Motor neuron (in vitro differentiated cells): ENCODE results near the gene SHF. TPM values are rescaled to one million over a fixed set of nuclear protein-coding genes. Genes with fewer than 3 reads are reported as not detected.

ENCODE experiments used
- ATAC-seq, 8 experiments: fragments of 200-7000 bp; cut with Tn5 transposase; replicated peaks in 6 of 8; 2 replicates each; pipeline ENCODE4 v1.8.0; 2021; ENCODE audit warnings: mild to moderate bottlenecking in 8 of 8, moderate library complexity in 8 of 8
- H3K27ac ChIP-seq, 2 donors: fragments of 250-450 bp; sonication (Bioruptor Pico); 2 replicates each; pipeline ENCODE4 v1.9.0; 2021; ENCODE audit warnings: antibody characterized with exemption in 2 of 2, mild to moderate bottlenecking in 2 of 2, moderate library complexity in 1 of 2
- H3K4me1 ChIP-seq, 2 donors: fragments of 250-450 bp; sonication (Bioruptor Pico); replicated peaks in 1 of 2; 2 replicates each; pipeline ENCODE4 v1.6.1; 2021; ENCODE audit warnings: antibody characterized with exemption in 2 of 2, mild to moderate bottlenecking in 2 of 2, moderate library complexity in 1 of 2
- H3K4me3 ChIP-seq, 5 donors: fragments of 250-450 bp; sonication (Bioruptor Pico); 2 replicates each; pipeline ENCODE4 v1.9.0; 2021; ENCODE audit warnings: antibody characterized with exemption in 5 of 5, mild to moderate bottlenecking in 5 of 5, moderate library complexity in 4 of 5
- WGBS, 10 experiments: fragments of 450-650 bp; shearing (Covaris generic); methylation state at CpG; one replicate each; pipeline ENCODE4 v1.0.0; 2022; 5-methylcytosine and 5-hydroxymethylcytosine counted together
- in situ Hi-C, 9 experiments: fragments of 400-800 bp; cut with MboI; loops; one replicate each; pipeline ENCODE4 v1.15.0; 2021; ENCODE audit warnings: low sequenced_read_pairs in 9 of 9, low pct_unique_long_range_greater_than_20kb in 2 of 9; ENCODE audit not compliant: unreplicated experiment in 9 of 9
- total RNA-seq, 8 experiments: library from RNA; unstranded; fragments of 300-600 nt; gene quantifications; 2 replicates each; pipeline versions ENCODE4 v1.2.3 to v1.2.4, GENCODE V29; 2022

The SHF gene
- total RNA-seq, 8 experiments from 2014 or later: 1.0 to 38.7 (median 25.3) TPM

DNA sequence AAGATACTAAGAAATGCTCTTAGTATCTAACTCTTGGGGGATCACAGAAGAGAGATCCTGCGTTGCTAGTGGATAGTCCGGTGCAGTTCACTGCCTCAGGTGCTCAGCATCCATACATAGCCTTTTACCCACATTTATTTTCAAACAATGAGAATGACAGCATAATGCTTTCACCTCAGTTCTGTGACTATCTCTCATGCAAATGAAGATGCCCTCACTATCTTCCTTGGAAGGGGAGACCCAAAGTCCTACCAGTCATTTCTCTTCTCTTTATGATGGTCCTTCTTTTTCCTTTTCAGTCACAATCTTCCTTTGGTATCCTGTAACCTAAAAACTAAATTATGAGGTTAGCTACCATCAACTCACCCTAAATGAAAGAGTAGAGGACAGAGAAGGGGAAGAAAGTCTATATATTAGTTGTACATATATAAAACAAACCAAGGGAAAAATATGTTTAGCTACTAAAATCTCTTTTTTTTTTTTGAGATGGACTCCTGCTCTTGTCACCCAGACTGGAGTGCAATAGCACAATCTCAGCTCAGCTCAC, 33.4 kb upstream of the SHF start:
- H3K27ac ChIP-seq: no peak overlapping the region
- no peak for ATAC-seq
- no peaks in the 10 kb centered on the region for H3K4me1 ChIP-seq
- WGBS, 10 experiments: 47 to 100% (median 58%) methylated on average over 2 of the region's 2 CpGs; no CpG with 5 or more reads in 5 of the 10 experiments
- in situ Hi-C loops: loop anchor here in 2 of 9 experiments (25.0 kb wide), 1 partner anchor 166 kb away; the partner anchor contains the start of gene GATM (in 2 of the 2)
- no peak overlapping the region for H3K4me3 ChIP-seq

DNA sequence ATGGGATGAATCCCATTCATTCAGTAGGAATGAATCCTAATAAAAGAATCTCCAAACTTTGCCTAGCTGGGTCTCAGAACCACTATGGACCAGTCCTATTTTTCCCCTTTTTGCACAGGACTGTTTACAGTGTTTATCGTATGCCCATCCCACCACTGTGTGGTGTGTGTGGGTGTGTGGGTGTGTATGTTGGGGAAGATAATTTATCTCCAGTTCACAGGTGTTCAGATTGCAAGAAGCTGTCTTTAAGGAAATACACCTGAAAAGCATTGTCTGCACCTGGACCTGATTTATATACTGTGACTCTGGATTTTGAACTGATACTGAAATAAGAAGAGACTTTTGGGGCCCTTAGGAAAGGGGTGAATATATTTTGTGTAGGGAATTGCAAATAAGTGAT, 24.7 kb upstream of the SHF start:
- no peaks in the 10 kb centered on the region for H3K4me1 ChIP-seq
- no peak for ATAC-seq
- WGBS, 10 experiments: 33 to 100% (median 83%) methylated on average over 1 of the region's 1 CpG; no CpG with 5 or more reads in 6 of the 10 experiments
- no peak overlapping the region for H3K27ac ChIP-seq
- H3K4me3 ChIP-seq: no peak overlapping the region
- in situ Hi-C loops: loop anchor here in 2 of 9 experiments (25.0 kb wide), 1 partner anchor 175 kb away; the partner anchor contains the start of gene GATM (in 2 of the 2)

- WGBS, 10 experiments: 0 to 17% (median 0%) methylated on average over 1 to 2 of the region's 2 CpGs; no CpG with 5 or more reads in 6 of the 10 experiments
- no peaks in the 10 kb centered on the region for H3K4me1 ChIP-seq
- H3K4me3 ChIP-seq: no peak overlapping the region
- peak in 3 of 8 experiments; percentile 6 to 10 (median 8) for ATAC-seq
- H3K27ac ChIP-seq: no peak overlapping the region
- in situ Hi-C loops: loop anchor here in 2 of 9 experiments (25.0 kb wide), 1 partner anchor 182 kb away; the partner anchor contains the start of gene GATM (in 2 of the 2)
These were observed 17.4 kb upstream of the SHF start for GRCh38 chr15:45205192-45205591.

- Histone ChIP-seq H3K27ac (no peak overlapping the region), H3K4me1 (no peaks in the 10 kb centered on the region), H3K4me3 (no peak overlapping the region)
- in situ Hi-C loops: loop anchor here in 2 of 9 experiments (25.0 kb wide), 1 partner anchor 184 kb away; the partner anchor contains the start of gene GATM (in 2 of the 2)
- no peak for ATAC-seq
- 28 to 100% (median 83%) methylated on average over 1 to 4 of the region's 4 CpGs for WGBS, 10 experiments
These were observed 15.4 kb upstream of the SHF start for GRCh38 chr15:45203182-45203581.

DNA sequence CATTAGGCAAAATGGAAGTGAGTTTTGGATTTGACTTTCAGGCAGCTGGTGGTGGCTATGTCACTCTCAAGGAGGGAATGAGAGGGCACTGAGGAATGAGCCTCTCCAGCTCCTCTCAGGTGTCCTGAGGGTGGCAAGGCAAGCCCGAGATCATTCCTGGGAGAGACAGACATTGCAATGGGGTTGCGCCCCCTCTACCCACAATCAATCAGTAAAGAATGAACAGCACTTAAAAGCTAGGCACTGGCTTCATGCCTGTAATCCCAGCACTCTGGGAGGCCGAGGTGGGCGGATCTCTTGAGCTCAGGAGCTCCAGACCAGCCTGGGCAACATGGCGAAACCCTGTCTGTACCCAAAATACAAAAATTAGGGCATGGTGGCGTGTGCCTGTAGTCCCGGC, 14.1 kb upstream of the SHF start:
- in situ Hi-C loops: loop anchor here in 2 of 9 experiments (25.0 kb wide), 1 partner anchor 185 kb away; the partner anchor contains the start of gene GATM (in 2 of the 2)
- no peak for ATAC-seq
- H3K4me3 ChIP-seq: no peak overlapping the region

DNA sequence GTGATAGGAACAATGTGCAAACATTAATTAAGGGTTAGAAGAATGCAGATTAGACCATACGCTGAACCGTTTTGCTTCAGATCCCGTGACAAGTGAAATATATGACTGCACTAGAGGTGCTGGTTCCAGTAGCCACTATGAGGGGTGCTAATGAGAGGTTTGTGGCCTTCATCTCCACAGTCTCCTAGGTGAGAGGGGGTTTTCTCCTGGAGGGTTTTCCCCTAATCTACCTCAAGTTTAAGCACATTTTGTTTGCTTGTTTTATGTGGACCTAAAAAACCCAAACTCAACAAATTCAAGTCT, 13.7 kb upstream of the SHF start:
- ATAC-seq: no peak
- in situ Hi-C loops: loop anchor here in 2 of 9 experiments (25.0 kb wide), 1 partner anchor 186 kb away; the partner anchor contains the start of gene GATM (in 2 of the 2)
- H3K4me3 ChIP-seq: peak overlapping the region in 2 of 5 donors; percentile 52 to 73
- WGBS, 10 experiments: 20 to 94% (median 87%) methylated on average over 1 to 3 of the region's 3 CpGs; no CpG with 5 or more reads in 4 of the 10 experiments
- H3K27ac ChIP-seq: peak overlapping the region in 1 of 2 donors; percentile 94
- no peaks in the 10 kb centered on the region for H3K4me1 ChIP-seq

More for the DNA sequence above, 14.1 kb upstream of the SHF start:
- Histone ChIP-seq H3K4me1 (no peaks in the 10 kb centered on the region), H3K27ac (no peak overlapping the region)
- WGBS, 10 experiments: 65 to 100% (median 93%) methylated on average over 1 to 6 of the region's 7 CpGs; no CpG with 5 or more reads in 1 of the 10 experiments

- Histone ChIP-seq H3K27ac (peak overlapping the region; percentile 94), H3K4me3 (peak overlapping the region; percentile 45 to 73 (median 52)), H3K4me1 (no peaks in the 10 kb centered on the region)
- ATAC-seq: peak; percentile 26 to 36 (median 29)
- 1 to 33% (median 10%) methylated on average over 1 to 27 of the region's 34 CpGs; no CpG with 5 or more reads in 1 of the 10 experiments for WGBS, 10 experiments
- in situ Hi-C loops: loop anchor here in 2 of 9 experiments (25.0 kb wide), 1 partner anchor 186 kb away; the partner anchor contains the start of gene GATM (in 2 of the 2)
These were observed 13.2 kb upstream of the SHF start for GRCh38 chr15:45200799-45201556.

GRCh38 chr15:45200001-45200798, 12.4 kb upstream of the SHF start:
- Histone ChIP-seq H3K4me1 (no peaks in the 10 kb centered on the region), H3K27ac (peak overlapping the region; percentile 94), H3K4me3 (peak overlapping the region; percentile 45 to 73 (median 52))
- peak; percentile 57 to 72 (median 64) for ATAC-seq
- in situ Hi-C loops: loop anchor here in 2 of 9 experiments (25.0 kb wide), 1 partner anchor 187 kb away; the partner anchor contains the start of gene GATM (in 2 of the 2)
- 0 to 4% (median 1%) methylated on average over 3 to 22 of the region's 34 CpGs; no CpG with 5 or more reads in 1 of the 10 experiments for WGBS, 10 experiments

- Histone ChIP-seq H3K4me1 (no peaks in the 10 kb centered on the region), H3K27ac (peak overlapping the region; percentile 94), H3K4me3 (peak overlapping the region; percentile 45 to 73 (median 52))
- in situ Hi-C loops: loop anchor here in 1 of 9 experiments (25.0 kb wide), 1 partner anchor 188 kb away; the partner anchor contains the start of gene GATM
- 0 to 20% (median 1%) methylated on average over 1 to 21 of the region's 25 CpGs; no CpG with 5 or more reads in 1 of the 10 experiments for WGBS, 10 experiments
- no peak for ATAC-seq
These were observed 11.5 kb upstream of the SHF start for GRCh38 chr15:45199136-45199810.

DNA sequence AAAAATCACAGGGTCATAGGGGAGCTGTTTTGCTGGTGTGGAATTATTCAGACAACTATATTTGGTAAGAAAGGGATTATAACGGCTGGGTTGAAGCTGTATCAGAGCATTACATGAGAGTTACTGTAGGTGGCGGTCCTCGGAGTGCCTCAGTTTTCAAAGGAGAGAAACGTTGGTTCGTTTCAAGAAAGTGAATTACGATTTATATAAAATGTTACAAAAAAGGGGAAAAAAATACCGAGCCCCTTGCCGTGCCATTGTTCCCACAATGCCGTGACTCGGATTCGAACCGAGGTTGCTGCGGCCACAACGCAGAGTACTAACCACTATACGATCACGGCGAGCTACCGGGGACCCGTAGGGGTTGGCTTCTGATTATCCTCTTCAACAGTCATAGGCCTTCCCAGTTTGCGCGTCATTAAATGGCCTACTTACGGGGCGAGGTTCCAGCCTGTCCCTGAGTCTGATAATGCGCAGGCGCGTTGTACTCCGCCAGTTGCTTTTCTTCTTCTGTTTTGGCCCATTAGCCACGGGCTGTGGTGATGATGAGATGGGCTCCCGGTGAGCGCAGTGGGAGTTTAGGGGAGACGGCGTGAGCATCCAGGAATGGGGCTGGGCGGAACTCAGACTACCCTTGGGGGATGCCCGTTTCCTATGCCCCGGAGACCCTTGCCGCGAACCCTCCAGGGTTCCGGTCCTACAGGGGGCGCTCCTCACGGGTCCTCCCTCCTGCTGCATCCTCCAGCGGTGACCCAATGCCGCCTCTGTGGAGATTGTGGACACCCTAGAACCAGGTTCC, 10.8 kb upstream of the SHF start:
- Histone ChIP-seq H3K27ac (peak overlapping the region; percentile 94), H3K4me1 (no peaks in the 10 kb centered on the region), H3K4me3 (peak overlapping the region; percentile 45 to 73 (median 52))
- in situ Hi-C loops: loop anchor here in 1 of 9 experiments (25.0 kb wide), 1 partner anchor 189 kb away; the partner anchor contains the start of gene GATM
- whole genome bisulfite sequencing, 10 experiments: 0 to 3% (median 0%) methylated on average over 6 to 24 of the region's 42 CpGs
- peak; percentile 56 to 81 (median 70) for ATAC-seq

DNA sequence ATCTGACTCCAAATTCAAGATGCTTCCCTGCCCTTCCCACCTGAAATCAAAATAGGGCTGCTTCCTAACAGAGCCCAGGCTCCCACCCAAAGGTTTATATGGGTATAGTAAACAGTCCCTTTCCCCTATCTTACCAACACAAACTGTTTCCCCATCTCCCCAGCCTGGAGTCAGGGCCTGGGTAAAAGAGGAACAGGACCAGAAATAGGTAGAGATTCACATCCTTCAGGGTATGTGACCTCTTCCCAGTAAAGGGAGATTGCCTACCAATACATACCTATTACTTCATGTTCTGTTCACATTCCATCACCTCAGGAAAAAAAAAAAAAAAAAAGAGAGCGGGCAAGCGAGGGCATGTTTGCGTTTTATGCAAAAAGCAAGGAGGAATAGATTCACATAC, 9.7 kb upstream of the SHF start:
- in situ Hi-C loops: loop anchor here in 1 of 9 experiments (25.0 kb wide), 1 partner anchor 190 kb away; the partner anchor contains the start of gene GATM
- WGBS, 10 experiments: 10 to 95% (median 81%) methylated on average over 1 to 3 of the region's 3 CpGs; no CpG with 5 or more reads in 2 of the 10 experiments
- ATAC-seq: no peak
- H3K4me1 ChIP-seq: no peaks in the 10 kb centered on the region
- H3K27ac ChIP-seq: peak overlapping the region; percentile 87 to 94
- H3K4me3 ChIP-seq: peak overlapping the region; percentile 45 to 73 (median 52)
